K562 (cell line): Measurements from ENCODE around the gene SVIL. TPM values are rescaled to one million over a fixed set of nuclear protein-coding genes. Genes with fewer than 3 reads are reported as not detected.
"Not testable (repeated sequence)": the region's sequence is repeated elsewhere in the genome, so short reads cannot be mapped to it uniquely, and the experiment has no call there.

Source experiments
- ATAC-seq: fragments of 200-7000 bp; cut with Tn5 transposase; 3 replicates; pipeline ENCODE4 v1.9.1; 2020; ENCODE audit warnings: moderate library complexity
- BruUV-seq: library from RNA; stranded (reverse); fragments of 400-500 nt; replicated peaks from 2 replicates; lab custom pipeline; 2021; lab: Mats Ljungman, UMichigan
- CTCF ChIA-PET: fragments of 300-600 bp; formaldehyde crosslinking; extraction: SDS; loops from one replicate; lab custom pipeline; 2021; ENCODE audit warnings: low intra/inter-chr PET ratio; lab: Yijun Ruan, JAX
- POLR2A ChIA-PET: fragments of 300-600, 350-650 bp; sonication (Branson Sonifier 250); formaldehyde crosslinking; extraction: SDS; loops from one replicate; lab custom pipeline; 2021; ENCODE audit warnings: antibody characterized with exemption, inconsistent platforms; lab: Yijun Ruan, JAX
- DNase-seq, 4 experiments: peaks; one replicate each; pipeline versions ENCODE4 v3.0.0 to v3.0.0-alpha.2; 2011 to 2018; ENCODE audit warnings: low spot score in 3 of 4, mixed read lengths in 3 of 4; ENCODE audit errors: extremely low read depth in 1 of 4
- FAIRE-seq: peaks from 2 replicates; lab custom pipeline; 2011; peaks lifted over from hg19 to GRCh38; lab: Jason Lieb, UNC
- H2AFZ ChIP-seq: 2 replicates; pipeline ENCODE4 v1.6.0; 2011; ENCODE audit warnings: low read depth, low read length, control low read depth, inconsistent platforms
- H3K27ac ChIP-seq: fragments of 200-600 bp; 3 replicates; pipeline ENCODE4 v1.8.0; 2011; ENCODE audit warnings: low read depth, mild to moderate bottlenecking, control low read depth, inconsistent platforms, low read length, moderate library complexity, mixed read lengths; ENCODE audit errors: extremely low read depth
- H3K27me3 ChIP-seq, 2 experiments: fragments of 300-600 bp in 1 of 2; 2 replicates in 1 of 2; 3 replicates in 1 of 2; pipeline versions ENCODE4 v1.6.0 to v1.8.0; 2011; ENCODE audit warnings: inconsistent platforms in 2 of 2, low read length in 2 of 2, mild to moderate bottlenecking in 1 of 2, mixed read lengths in 1 of 2, moderate library complexity in 1 of 2; ENCODE audit not compliant: control insufficient read depth in 2 of 2, insufficient read depth in 2 of 2
- H3K36me3 ChIP-seq: fragments of 300-600 bp; 3 replicates; pipeline ENCODE4 v1.8.0; 2011; ENCODE audit warnings: mild to moderate bottlenecking, low read length, inconsistent platforms; ENCODE audit not compliant: control insufficient read depth, insufficient read depth
- H3K4me1 ChIP-seq, 2 experiments: fragments of 200-600 bp in 1 of 2; replicated peaks in 1 of 2; 2 replicates in 1 of 2; 3 replicates in 1 of 2; pipeline versions ENCODE4 v1.5.1 to v1.8.0; 2011; ENCODE audit warnings: inconsistent platforms in 2 of 2, low read length in 2 of 2, mild to moderate bottlenecking in 1 of 2, mixed read lengths in 1 of 2, moderate library complexity in 1 of 2; ENCODE audit not compliant: control insufficient read depth in 2 of 2, insufficient read depth in 2 of 2
- H3K4me2 ChIP-seq: 2 replicates; pipeline ENCODE4 v1.6.1; 2011; ENCODE audit warnings: low read length, control low read depth, inconsistent platforms, mixed read lengths; ENCODE audit not compliant: insufficient read depth
- H3K4me3 ChIP-seq: fragments of 200-600 bp; sonication (generic), shearing (Covaris generic); 2 replicates; pipeline ENCODE4 v1.5.1; 2016; ENCODE audit warnings: control low read depth, inconsistent platforms
- H3K79me2 ChIP-seq: fragments of 200-600 bp; 3 replicates; pipeline ENCODE4 v1.8.0; 2011; ENCODE audit warnings: low read length, inconsistent platforms; ENCODE audit not compliant: control insufficient read depth, insufficient read depth
- H3K9ac ChIP-seq, 2 experiments: 2 replicates each; pipeline versions ENCODE4 v1.6.0 to v1.6.1; 2011; ENCODE audit warnings: low read depth in 2 of 2, low read length in 2 of 2, control low read depth in 1 of 2, inconsistent platforms in 1 of 2, mild to moderate bottlenecking in 1 of 2, mixed read lengths in 1 of 2; ENCODE audit not compliant: insufficient read depth in 1 of 2
- H3K9me1 ChIP-seq: one replicate; pipeline ENCODE4 v1.6.0; 2011; ENCODE audit warnings: inconsistent platforms, mild to moderate bottlenecking, low read length, moderate library complexity; ENCODE audit not compliant: control insufficient read depth, insufficient read depth
- H3K9me3 ChIP-seq: replicated peaks from 2 replicates; pipeline ENCODE4 v1.5.1; 2011; ENCODE audit warnings: low read depth, low read length, inconsistent platforms; ENCODE audit not compliant: control insufficient read depth, insufficient read depth
- H4K20me1 ChIP-seq: replicated peaks from 2 replicates; pipeline ENCODE4 v1.6.1; 2011; ENCODE audit warnings: low read length, inconsistent platforms, mixed read lengths; ENCODE audit not compliant: control insufficient read depth, insufficient read depth
- DNMT1 ChIP-seq: fragments of 450-650 bp; IDR thresholded peaks from 2 replicates; pipeline ENCODE4 v1.6.1; 2016; ENCODE audit warnings: antibody characterized with exemption, mild to moderate bottlenecking
- MAFG ChIP-seq: fragments of 450-650 bp; conservative IDR thresholded peaks from 2 replicates; pipeline ENCODE4 v1.6.1; 2016; ENCODE audit warnings: missing genetic modification characterization, missing compliant biosample characterization
- RAD21 ChIP-seq, 2 experiments: fragments of 250-450 bp in 1 of 2; fragments of 450-650 bp in 1 of 2; sonication (Bioruptor Pico) in 1 of 2; formaldehyde crosslinking in 1 of 2; IDR thresholded peaks in 1 of 2; conservative IDR thresholded peaks in 1 of 2; 2 replicates each; pipeline versions ENCODE4 v1.4.0 to v1.8.0; 2020 to 2022; ENCODE audit warnings: mild to moderate bottlenecking in 2 of 2, moderate library complexity in 1 of 2
- STAG1 ChIP-seq: sonication (generic); formaldehyde crosslinking; IDR thresholded peaks from 2 replicates; pipeline ENCODE4 v1.5.0; 2020; ENCODE audit warnings: missing genetic modification reagents, borderline replicate concordance
- ZNF316 ChIP-seq: fragments of 450-650 bp; IDR thresholded peaks from 2 replicates; pipeline ENCODE4 v1.6.1; 2016
- WGBS: fragments of 100-300 bp; shearing (Covaris generic); methylation state at CpG from one replicate; pipeline ENCODE4 v1.1.6; 2016; ENCODE audit warnings: low coverage, mixed read lengths; ENCODE audit not compliant: insufficient coverage; ENCODE audit errors: missing lambda C conversion rate; 5-methylcytosine and 5-hydroxymethylcytosine counted together
- in situ Hi-C: fragments of 300-500 bp; cut with MboI; formaldehyde crosslinking; loops from 4 replicates; pipeline ENCODE4 v1.15.0; 2018; ENCODE audit warnings: inconsistent platforms, mixed read lengths
- intact Hi-C: fragments of 100-400 bp; cut with micrococcal nuclease; formaldehyde crosslinking; loops from 2 replicates; pipeline ENCODE4 v1.14.2; 2022
- polyA plus RNA-seq, 8 experiments: library from polyadenylated mRNA; depleted of rRNA in 4 of 8; stranded (reverse) in 5 of 8; unstranded in 3 of 8; fragments of >200 nt; fragmentation: Nextera tagmentation in 2 of 8; fragmentation: Illumina TruSeq in 1 of 8; extraction: Ambion mirVana in 2 of 8; extraction: Trizol in 1 of 8; gene quantifications; 2 replicates each; pipeline versions ENCODE4 v1.2.1 to v1.2.3, GENCODE V29; 2011 to 2014; ENCODE audit warnings: inconsistent platforms in 1 of 8, missing spikeins in 1 of 8
- total RNA-seq, 7 experiments: library from RNA; depleted of rRNA in 6 of 7; stranded (reverse); fragments of >200 nt in 6 of 7; fragmentation: Illumina TruSeq in 2 of 7; extraction: Trizol in 2 of 7; gene quantifications; 2 replicates each; pipeline versions ENCODE4 v1.2.1 to v1.2.3, GENCODE V29; 2011 to 2021; ENCODE audit warnings: low replicate concordance in 1 of 7
- TF ChIP-seq, protein P1 (sequence below), 3 experiments: IDR thresholded peaks in 2 of 3; conservative IDR thresholded peaks in 1 of 3; 2 replicates each; pipeline ENCODE4 v1.5.1; 2011 to 2012; ENCODE audit warnings: low read length in 3 of 3, mild to moderate bottlenecking in 3 of 3, control low read depth in 2 of 3, improper control_type of control experiment in 1 of 3, inconsistent platforms in 1 of 3, low read depth in 1 of 3, mixed read lengths in 1 of 3, moderate library complexity in 1 of 3; ENCODE audit not compliant: insufficient read depth in 2 of 3

The SVIL gene
- total and polyA plus RNA-seq, 9 of the 15 experiments (the other 6 are each of a cell fraction or from before 2014, with no cell fraction given): under 0.01 to 0.18 (median 0.05) TPM; not detected in 3

DNA sequence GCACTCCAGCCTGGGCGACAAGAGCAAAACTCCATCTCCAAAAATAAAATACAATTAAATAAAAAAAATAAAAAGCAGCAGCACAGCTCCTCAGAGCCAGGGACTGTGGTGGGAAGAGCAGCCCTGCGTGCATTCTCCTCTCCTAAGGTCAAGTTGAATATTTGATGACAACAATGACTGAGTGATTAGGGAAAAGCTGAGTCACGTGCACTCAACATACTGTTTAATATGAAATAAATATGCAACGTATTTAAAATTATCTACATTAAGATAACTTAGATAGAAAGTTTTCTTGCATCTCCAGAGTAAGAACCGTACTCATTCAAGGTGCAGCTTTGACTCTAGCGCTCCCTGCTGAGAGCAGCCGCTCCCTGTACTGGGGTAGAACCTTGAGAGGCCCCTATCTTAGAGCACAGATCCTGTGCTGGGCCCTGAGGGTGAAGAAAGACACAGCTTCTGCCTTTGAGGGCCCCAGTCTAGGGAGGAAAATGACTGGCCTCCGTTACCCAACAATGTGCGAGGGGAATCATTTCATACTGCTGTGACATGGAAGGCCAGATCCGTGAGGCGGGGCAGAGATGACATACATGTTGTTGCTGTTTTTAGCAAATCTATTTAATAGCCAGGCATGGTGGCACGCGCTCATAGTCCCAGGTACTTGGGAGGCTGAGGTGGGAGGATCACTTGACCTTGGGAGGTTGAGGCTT lies 81.1 kb downstream of the SVIL start:
- FAIRE-seq (no peak), ATAC-seq (peak; percentile 89)
- BruUV-seq: no TSS peak
- Histone ChIP-seq H3K36me3 (no peaks in the 10 kb centered on the region), H3K27me3 (peaks cover 6 to 29% of the 10 kb centered on the region in 2 experiments), H3K27ac (no peak overlapping the region), H3K4me2 (no peak overlapping the region), H4K20me1 (no peaks in the 10 kb centered on the region), H3K4me1 (no peaks in the 10 kb centered on the region)
- in situ Hi-C loops: no loop called here
- POLR2A ChIA-PET: interaction anchor here (0.8 kb wide), 1 partner anchor 39 kb away, joined by 3 read pairs; no protein-coding TSS in a partner anchor
- TF ChIP-seq, protein P1, sequence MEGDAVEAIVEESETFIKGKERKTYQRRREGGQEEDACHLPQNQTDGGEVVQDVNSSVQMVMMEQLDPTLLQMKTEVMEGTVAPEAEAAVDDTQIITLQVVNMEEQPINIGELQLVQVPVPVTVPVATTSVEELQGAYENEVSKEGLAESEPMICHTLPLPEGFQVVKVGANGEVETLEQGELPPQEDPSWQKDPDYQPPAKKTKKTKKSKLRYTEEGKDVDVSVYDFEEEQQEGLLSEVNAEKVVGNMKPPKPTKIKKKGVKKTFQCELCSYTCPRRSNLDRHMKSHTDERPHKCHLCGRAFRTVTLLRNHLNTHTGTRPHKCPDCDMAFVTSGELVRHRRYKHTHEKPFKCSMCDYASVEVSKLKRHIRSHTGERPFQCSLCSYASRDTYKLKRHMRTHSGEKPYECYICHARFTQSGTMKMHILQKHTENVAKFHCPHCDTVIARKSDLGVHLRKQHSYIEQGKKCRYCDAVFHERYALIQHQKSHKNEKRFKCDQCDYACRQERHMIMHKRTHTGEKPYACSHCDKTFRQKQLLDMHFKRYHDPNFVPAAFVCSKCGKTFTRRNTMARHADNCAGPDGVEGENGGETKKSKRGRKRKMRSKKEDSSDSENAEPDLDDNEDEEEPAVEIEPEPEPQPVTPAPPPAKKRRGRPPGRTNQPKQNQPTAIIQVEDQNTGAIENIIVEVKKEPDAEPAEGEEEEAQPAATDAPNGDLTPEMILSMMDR (IDR thresholded peaks at IDR 0.05 in 2 of 3, conservative IDR thresholded peaks at IDR 0.05 in 1 of 3; ENCODE audit: insufficient read depth in 2 of 3, low read depth in 1 of 3, low read length in 3 of 3): peak; percentile 29 to 40 (median 33); a peak in 2 of 6 replicates
- TF ChIP-seq RAD21 (CRISPR knock-in tag; conservative IDR thresholded peaks at IDR 0.05 in 1 of 2, IDR thresholded peaks at IDR 0.05 in 1 of 2) (peak in 1 of 2 experiments; percentile 35; a peak in 2 of 4 replicates), ZNF316 (peak; percentile 64), STAG1 (CRISPR knock-in tag) (no peak), DNMT1 (no peak), MAFG (tag) (0 out of 2 replicates have a peak, but pooled peaks have one; percentile 26)
- TF ChIP-seq, all 486 proteins: peak for 4
- Histone ChIP-seq H2AFZ (no peak overlapping the region), H3K9me1 (no peaks in the 10 kb centered on the region), H3K79me2 (no peaks in the 10 kb centered on the region), H3K9me3 (no peaks in the 10 kb centered on the region), H3K4me3 (no peak overlapping the region), H3K9ac (no peak overlapping the region)
- 15% methylated on average over 13 of the region's 13 CpGs for WGBS
- DNase-seq: peak in 2 of 4 experiments; percentile 25 to 29
- intact Hi-C loops: no loop called here
- CTCF ChIA-PET: no interaction called here

DNA sequence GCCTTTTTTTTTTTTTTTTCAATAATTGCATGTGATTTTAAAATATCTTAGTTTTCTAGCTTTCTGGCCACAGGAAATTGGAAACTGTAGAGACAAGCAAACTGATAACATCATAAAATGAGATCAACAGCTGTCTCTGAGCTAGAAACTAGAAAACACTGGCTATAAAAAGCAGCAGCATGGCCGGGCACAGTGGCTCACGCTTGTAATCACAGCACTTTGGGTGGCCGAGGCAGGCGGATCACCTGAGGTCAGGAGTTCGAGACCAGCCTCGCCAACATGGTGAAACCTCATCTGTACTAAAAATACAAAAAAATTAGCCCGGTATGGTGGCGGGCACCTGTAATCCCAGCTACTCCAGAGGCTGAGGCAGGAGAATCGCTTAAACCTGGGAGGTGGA lies 81.7 kb downstream of the SVIL start:
- FAIRE-seq, intact Hi-C loops, H3K36me3 ChIP-seq, BruUV-seq, H3K9me1 ChIP-seq, DNase-seq, H3K4me3 ChIP-seq, H3K79me2 ChIP-seq, H3K4me1 ChIP-seq, H3K9ac ChIP-seq, in situ Hi-C loops, ATAC-seq, H3K9me3 ChIP-seq, H3K4me2 ChIP-seq, H2AFZ ChIP-seq, H3K27ac ChIP-seq, H4K20me1 ChIP-seq, CTCF ChIA-PET: not testable (repeated sequence)
- POLR2A ChIA-PET: interaction anchor here (0.8 kb wide), 1 partner anchor 39 kb away, joined by 3 read pairs; no protein-coding TSS in a partner anchor
- H3K27me3 ChIP-seq: peaks cover 6 to 29% of the 10 kb centered on the region in 2 experiments
- 0% methylated on average over 9 of the region's 9 CpGs for WGBS
